K562 (cell line): ENCODE results near the gene EGLN3. TPM values are rescaled to one million over a fixed set of nuclear protein-coding genes. Genes with fewer than 3 reads are reported as not detected.

Experiments used
- ATAC-seq: fragments of 200-7000 bp; cut with Tn5 transposase; 3 replicates; pipeline ENCODE4 v1.9.1; 2020; ENCODE audit warnings: moderate library complexity
- BruUV-seq: library from RNA; stranded (reverse); fragments of 400-500 nt; replicated peaks from 2 replicates; lab custom pipeline; 2021; lab: Mats Ljungman, UMichigan
- CTCF ChIA-PET: fragments of 300-600 bp; formaldehyde crosslinking; extraction: SDS; loops from one replicate; lab custom pipeline; 2021; ENCODE audit warnings: low intra/inter-chr PET ratio; lab: Yijun Ruan, JAX
- POLR2A ChIA-PET: fragments of 300-600, 350-650 bp; sonication (Branson Sonifier 250); formaldehyde crosslinking; extraction: SDS; loops from one replicate; lab custom pipeline; 2021; ENCODE audit warnings: antibody characterized with exemption, inconsistent platforms; lab: Yijun Ruan, JAX
- DNase-seq, 4 experiments: peaks; one replicate each; pipeline versions ENCODE4 v3.0.0 to v3.0.0-alpha.2; 2011 to 2018; ENCODE audit warnings: low spot score in 3 of 4, mixed read lengths in 3 of 4; ENCODE audit errors: extremely low read depth in 1 of 4
- FAIRE-seq: peaks from 2 replicates; lab custom pipeline; 2011; peaks lifted over from hg19 to GRCh38; lab: Jason Lieb, UNC
- H2AFZ ChIP-seq: 2 replicates; pipeline ENCODE4 v1.6.0; 2011; ENCODE audit warnings: low read depth, low read length, control low read depth, inconsistent platforms
- H3K27ac ChIP-seq: fragments of 200-600 bp; 3 replicates; pipeline ENCODE4 v1.8.0; 2011; ENCODE audit warnings: low read depth, mild to moderate bottlenecking, control low read depth, inconsistent platforms, low read length, moderate library complexity, mixed read lengths; ENCODE audit errors: extremely low read depth
- H3K27me3 ChIP-seq, 2 experiments: fragments of 300-600 bp in 1 of 2; 2 replicates in 1 of 2; 3 replicates in 1 of 2; pipeline versions ENCODE4 v1.6.0 to v1.8.0; 2011; ENCODE audit warnings: inconsistent platforms in 2 of 2, low read length in 2 of 2, mild to moderate bottlenecking in 1 of 2, mixed read lengths in 1 of 2, moderate library complexity in 1 of 2; ENCODE audit not compliant: control insufficient read depth in 2 of 2, insufficient read depth in 2 of 2
- H3K36me3 ChIP-seq: fragments of 300-600 bp; 3 replicates; pipeline ENCODE4 v1.8.0; 2011; ENCODE audit warnings: mild to moderate bottlenecking, low read length, inconsistent platforms; ENCODE audit not compliant: control insufficient read depth, insufficient read depth
- H3K4me1 ChIP-seq, 2 experiments: fragments of 200-600 bp in 1 of 2; replicated peaks in 1 of 2; 2 replicates in 1 of 2; 3 replicates in 1 of 2; pipeline versions ENCODE4 v1.5.1 to v1.8.0; 2011; ENCODE audit warnings: inconsistent platforms in 2 of 2, low read length in 2 of 2, mild to moderate bottlenecking in 1 of 2, mixed read lengths in 1 of 2, moderate library complexity in 1 of 2; ENCODE audit not compliant: control insufficient read depth in 2 of 2, insufficient read depth in 2 of 2
- H3K4me2 ChIP-seq: 2 replicates; pipeline ENCODE4 v1.6.1; 2011; ENCODE audit warnings: low read length, control low read depth, inconsistent platforms, mixed read lengths; ENCODE audit not compliant: insufficient read depth
- H3K4me3 ChIP-seq: fragments of 200-600 bp; sonication (generic), shearing (Covaris generic); 2 replicates; pipeline ENCODE4 v1.5.1; 2016; ENCODE audit warnings: control low read depth, inconsistent platforms
- H3K79me2 ChIP-seq: fragments of 200-600 bp; 3 replicates; pipeline ENCODE4 v1.8.0; 2011; ENCODE audit warnings: low read length, inconsistent platforms; ENCODE audit not compliant: control insufficient read depth, insufficient read depth
- H3K9ac ChIP-seq, 2 experiments: 2 replicates each; pipeline versions ENCODE4 v1.6.0 to v1.6.1; 2011; ENCODE audit warnings: low read depth in 2 of 2, low read length in 2 of 2, control low read depth in 1 of 2, inconsistent platforms in 1 of 2, mild to moderate bottlenecking in 1 of 2, mixed read lengths in 1 of 2; ENCODE audit not compliant: insufficient read depth in 1 of 2
- H3K9me1 ChIP-seq: one replicate; pipeline ENCODE4 v1.6.0; 2011; ENCODE audit warnings: inconsistent platforms, mild to moderate bottlenecking, low read length, moderate library complexity; ENCODE audit not compliant: control insufficient read depth, insufficient read depth
- H3K9me3 ChIP-seq: replicated peaks from 2 replicates; pipeline ENCODE4 v1.5.1; 2011; ENCODE audit warnings: low read depth, low read length, inconsistent platforms; ENCODE audit not compliant: control insufficient read depth, insufficient read depth
- H4K20me1 ChIP-seq: replicated peaks from 2 replicates; pipeline ENCODE4 v1.6.1; 2011; ENCODE audit warnings: low read length, inconsistent platforms, mixed read lengths; ENCODE audit not compliant: control insufficient read depth, insufficient read depth
- NELFE ChIP-seq: IDR thresholded peaks from 2 replicates; pipeline ENCODE4 v1.6.1; 2011; ENCODE audit warnings: mild to moderate bottlenecking; ENCODE audit not compliant: insufficient read depth, insufficient read length
- POLR2AphosphoS2 ChIP-seq: IDR thresholded peaks from 2 replicates; pipeline ENCODE4 v1.6.1; 2012; ENCODE audit warnings: low read length, improper control_type of control experiment
- RBM14 ChIP-seq: fragments of 200-400 bp; formaldehyde crosslinking; IDR thresholded peaks from 2 replicates; pipeline ENCODE4 v1.6.1; 2018; ENCODE audit warnings: low read depth, mild to moderate bottlenecking, low read length, moderate library complexity, borderline replicate concordance; ENCODE audit not compliant: insufficient read depth
- SMARCB1 ChIP-seq: IDR thresholded peaks from 2 replicates; pipeline ENCODE4 v1.6.1; 2011; ENCODE audit warnings: improper control_type of control experiment, low read depth; ENCODE audit not compliant: insufficient read length
- SMARCE1 ChIP-seq: fragments of 450-650 bp; IDR thresholded peaks from 2 replicates; pipeline ENCODE4 v1.7.1; 2016; ENCODE audit warnings: mild to moderate bottlenecking
- SRSF9 ChIP-seq: fragments of 200-400 bp; formaldehyde crosslinking; IDR thresholded peaks from 2 replicates; pipeline ENCODE4 v1.6.1; 2017; ENCODE audit warnings: low read depth, low read length, borderline replicate concordance
- ZNF134 ChIP-seq: fragments of 250-450 bp; sonication (Bioruptor Pico); conservative IDR thresholded peaks from 2 replicates; pipeline ENCODE4 v1.4.0; 2020
- ZNF707 ChIP-seq: fragments of 250-450 bp; sonication (Bioruptor Pico); conservative IDR thresholded peaks from 2 replicates; pipeline ENCODE4 v1.8.0; 2022; ENCODE audit warnings: inconsistent platforms, mild to moderate bottlenecking, moderate library complexity
- WGBS: fragments of 100-300 bp; shearing (Covaris generic); methylation state at CpG from one replicate; pipeline ENCODE4 v1.1.6; 2016; ENCODE audit warnings: low coverage, mixed read lengths; ENCODE audit not compliant: insufficient coverage; ENCODE audit errors: missing lambda C conversion rate; 5-methylcytosine and 5-hydroxymethylcytosine counted together
- in situ Hi-C: fragments of 300-500 bp; cut with MboI; formaldehyde crosslinking; loops from 4 replicates; pipeline ENCODE4 v1.15.0; 2018; ENCODE audit warnings: inconsistent platforms, mixed read lengths
- intact Hi-C: fragments of 100-400 bp; cut with micrococcal nuclease; formaldehyde crosslinking; loops from 2 replicates; pipeline ENCODE4 v1.14.2; 2022
- polyA plus RNA-seq, 8 experiments: library from polyadenylated mRNA; depleted of rRNA in 4 of 8; stranded (reverse) in 5 of 8; unstranded in 3 of 8; fragments of >200 nt; fragmentation: Nextera tagmentation in 2 of 8; fragmentation: Illumina TruSeq in 1 of 8; extraction: Ambion mirVana in 2 of 8; extraction: Trizol in 1 of 8; gene quantifications; 2 replicates each; pipeline versions ENCODE4 v1.2.1 to v1.2.3, GENCODE V29; 2011 to 2014; ENCODE audit warnings: inconsistent platforms in 1 of 8, missing spikeins in 1 of 8
- total RNA-seq, 7 experiments: library from RNA; depleted of rRNA in 6 of 7; stranded (reverse); fragments of >200 nt in 6 of 7; fragmentation: Illumina TruSeq in 2 of 7; extraction: Trizol in 2 of 7; gene quantifications; 2 replicates each; pipeline versions ENCODE4 v1.2.1 to v1.2.3, GENCODE V29; 2011 to 2021; ENCODE audit warnings: low replicate concordance in 1 of 7
- TF ChIP-seq, protein P1 (sequence below): sonication (generic); formaldehyde crosslinking; IDR thresholded peaks from 2 replicates; pipeline ENCODE4 v1.8.0; 2022; ENCODE audit warnings: missing genetic modification reagents, mild to moderate bottlenecking, borderline replicate concordance

EGLN3 gene
- total and polyA plus RNA-seq, 9 of the 15 experiments (the other 6 are each of a cell fraction or from before 2014, with no cell fraction given): 2.5 to 87.6 (median 5.8) TPM

DNA sequence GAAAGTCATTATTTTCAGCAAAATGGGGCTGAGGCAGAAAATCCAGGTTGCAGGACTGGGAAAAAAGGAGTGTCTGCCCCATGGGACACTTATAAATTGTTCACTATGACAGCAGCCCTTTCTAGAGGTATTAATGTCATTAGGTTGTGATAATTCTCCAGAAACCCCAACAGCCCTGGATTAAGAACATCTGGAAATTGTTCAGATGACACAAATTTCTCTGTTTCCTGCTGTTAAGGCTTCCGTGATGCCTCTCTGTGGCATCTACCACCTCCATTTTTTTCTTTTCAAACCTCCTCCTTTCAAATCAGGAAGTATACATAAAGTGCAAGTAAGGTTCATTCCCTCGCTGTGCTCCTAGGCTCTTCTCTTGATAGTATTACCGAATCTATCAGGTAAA lies 25.6 kb downstream of the EGLN3 start:
- ChIA-PET CTCF (no interaction called here), POLR2A (no interaction called here)
- intact Hi-C loops (no loop called here), in situ Hi-C loops (no loop called here)
- Histone ChIP-seq H3K4me2 (no peak overlapping the region), H3K9me3 (no peaks in the 10 kb centered on the region), H3K27me3 (no peaks in the 10 kb centered on the region), H2AFZ (no peak overlapping the region), H3K36me3 (peaks cover 72% of the 10 kb centered on the region), H3K9ac (no peak overlapping the region), H4K20me1 (no peaks in the 10 kb centered on the region), H3K4me1 (no peaks in the 10 kb centered on the region; a peak in 1 of 5 replicates), H3K9me1 (no peaks in the 10 kb centered on the region), H3K79me2 (peaks cover 16% of the 10 kb centered on the region; the same call in 2 of the 3 replicates), H3K27ac (no peak overlapping the region), H3K4me3 (no peak overlapping the region)
- ATAC-seq (no peak), FAIRE-seq (no peak), DNase-seq (no peak)
- BruUV-seq: no TSS peak
- WGBS: 91% methylated on average over 3 of the region's 3 CpGs
- TF ChIP-seq NELFE (no peak), SMARCB1 (no peak), ZNF707 (no peak), RBM14 (no peak), ZNF134 (CRISPR knock-in tag) (no peak), SRSF9 (no peak), POLR2AphosphoS2 (no peak), SMARCE1 (no peak)
- TF ChIP-seq, protein P1, sequence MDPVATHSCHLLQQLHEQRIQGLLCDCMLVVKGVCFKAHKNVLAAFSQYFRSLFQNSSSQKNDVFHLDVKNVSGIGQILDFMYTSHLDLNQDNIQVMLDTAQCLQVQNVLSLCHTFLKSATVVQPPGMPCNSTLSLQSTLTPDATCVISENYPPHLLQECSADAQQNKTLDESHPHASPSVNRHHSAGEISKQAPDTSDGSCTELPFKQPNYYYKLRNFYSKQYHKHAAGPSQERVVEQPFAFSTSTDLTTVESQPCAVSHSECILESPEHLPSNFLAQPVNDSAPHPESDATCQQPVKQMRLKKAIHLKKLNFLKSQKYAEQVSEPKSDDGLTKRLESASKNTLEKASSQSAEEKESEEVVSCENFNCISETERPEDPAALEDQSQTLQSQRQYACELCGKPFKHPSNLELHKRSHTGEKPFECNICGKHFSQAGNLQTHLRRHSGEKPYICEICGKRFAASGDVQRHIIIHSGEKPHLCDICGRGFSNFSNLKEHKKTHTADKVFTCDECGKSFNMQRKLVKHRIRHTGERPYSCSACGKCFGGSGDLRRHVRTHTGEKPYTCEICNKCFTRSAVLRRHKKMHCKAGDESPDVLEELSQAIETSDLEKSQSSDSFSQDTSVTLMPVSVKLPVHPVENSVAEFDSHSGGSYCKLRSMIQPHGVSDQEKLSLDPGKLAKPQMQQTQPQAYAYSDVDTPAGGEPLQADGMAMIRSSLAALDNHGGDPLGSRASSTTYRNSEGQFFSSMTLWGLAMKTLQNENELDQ (CRISPR knock-in tag): no peak
